ENCODE measurements around the gene BTBD19.
"Not testable (repeated sequence)": the region's sequence is repeated elsewhere in the genome, so short reads cannot be mapped to it uniquely, and the experiment has no call there.

Gene BTBD19

GRCh38 chr1:44829506-44830384 is 21.4 kb downstream of the BTBD19 start:
- no peak for DNase-seq

- DNase-seq, result no peak
Observed at GRCh38 chr1:44830900-44831304, 22.6 kb downstream of the BTBD19 start.

GRCh38 chr1:44831516-44831915 is 23.2 kb downstream of the BTBD19 start:
- no peak for DNase-seq

- DNase-seq, result no peak
Observed at GRCh38 chr1:44832056-44832705, 23.9 kb downstream of the BTBD19 start.

- no peak for DNase-seq
Observed at GRCh38 chr1:44834328-44834727, 26.0 kb downstream of the BTBD19 start.

GRCh38 chr1:44835738-44836675 is 27.7 kb downstream of the BTBD19 start:
- peak; percentile 72 to 84 (median 78) for DNase-seq

- DNase-seq, result not testable (repeated sequence)
Observed at GRCh38 chr1:44838294-44838693, 30.0 kb downstream of the BTBD19 start.

- no peak for DNase-seq
Observed at GRCh38 chr1:44839576-44839975, 31.3 kb downstream of the BTBD19 start.

GRCh38 chr1:44842486-44842861 is 34.2 kb downstream of the BTBD19 start:
- no peak for DNase-seq

GRCh38 chr1:44842862-44843655 is 34.7 kb downstream of the BTBD19 start, which contains the start of gene PTCH2:
Gene PTCH2, minus strand, starts transcription at chr1:44843253. Its CDS starts 321 bp downstream, at chr1:44842932.
- DNase-seq, result peak in 1 of 4 experiments; percentile 12

- DNase-seq, result no peak
Observed at GRCh38 chr1:44846985-44847384, 38.7 kb downstream of the BTBD19 start.

GRCh38 chr1:44847845-44848244 is 39.5 kb downstream of the BTBD19 start:
- no peak for DNase-seq

GRCh38 chr1:44848456-44849181 is 40.3 kb downstream of the BTBD19 start:
- no peak for DNase-seq

GRCh38 chr1:44849575-44850132 is 41.3 kb downstream of the BTBD19 start:
- DNase-seq, result no peak

GRCh38 chr1:44851308-44851707 is 43.0 kb downstream of the BTBD19 start:
- no peak for DNase-seq

- DNase-seq, result no peak
Observed at GRCh38 chr1:44853201-44853600, 44.9 kb downstream of the BTBD19 start.

GRCh38 chr1:44854970-44855369 is 46.6 kb downstream of the BTBD19 start:
- DNase-seq, result no peak

- DNase-seq, result no peak
Observed at GRCh38 chr1:44855742-44856141, 47.4 kb downstream of the BTBD19 start.

- DNase-seq, result no peak
Observed at GRCh38 chr1:44857446-44857845, 49.1 kb downstream of the BTBD19 start.

- no peak for DNase-seq
Observed at GRCh38 chr1:44860331-44860730, 52.0 kb downstream of the BTBD19 start.

GRCh38 chr1:44860891-44861425 is 52.6 kb downstream of the BTBD19 start:
- DNase-seq, result no peak

Data from activated CD4-positive, CD25-positive, alpha-beta regulatory T cell (primary cell).